Measurements from ENCODE around the gene ANK2. TPM values are rescaled to one million over a fixed set of nuclear protein-coding genes. Genes with fewer than 3 reads are reported as not detected.

Gene ANK2
- total and polyA plus RNA-seq, 2 experiments from 2014 or later, result 7.7 to 40.4 TPM

DNA sequence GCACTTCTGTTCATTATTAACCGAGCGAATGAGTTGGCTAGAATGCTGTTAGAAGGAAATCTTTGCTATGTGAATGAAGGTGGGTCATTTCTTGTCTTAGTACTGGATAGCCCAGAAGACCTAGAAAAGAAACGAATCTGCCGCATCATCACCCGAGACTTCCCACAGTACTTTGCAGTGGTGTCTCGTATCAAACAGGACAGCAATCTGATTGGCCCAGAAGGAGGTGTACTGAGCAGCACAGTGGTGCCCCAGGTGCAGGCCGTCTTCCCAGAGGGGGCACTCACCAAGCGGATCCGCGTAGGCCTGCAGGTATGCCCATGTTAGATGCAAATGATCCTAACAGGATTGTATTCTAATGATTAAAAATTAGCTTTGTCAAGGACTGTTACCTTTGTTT is 286.3 kb downstream of the ANK2 start:
- no peaks in the 10 kb centered on the region for H3K79me2 ChIP-seq (replicated peaks; ENCODE audit: insufficient read depth)
- H3K4me1 ChIP-seq (ENCODE audit: insufficient read depth), result peaks cover 15% of the 10 kb centered on the region; the same call in 1 of the 2 replicates
- Mint-ChIP-seq H3K27ac (peak overlapping the region; percentile 86), H3K4me3 (no peak overlapping the region), H3K36me3 (ENCODE audit: low read depth) (peaks cover 9% of the 10 kb centered on the region; the same call in 2 of the 3 replicates), H3K9me3 (no peaks in the 10 kb centered on the region), H3K27me3 (ENCODE audit: insufficient read depth, low read depth, poor library complexity) (peaks cover 1% of the 10 kb centered on the region), H3K4me1 (peaks cover 26% of the 10 kb centered on the region)
- ATAC-seq (peak; percentile 48; the same call in 2 of the 3 replicates), DNase-seq (ENCODE audit: low spot score) (no peak)
- H3F3A ChIP-seq (replicated peaks; ENCODE audit: low read depth), result no peaks in the 10 kb centered on the region
- H3K4me2 ChIP-seq, result no peak overlapping the region
- H2AFZ ChIP-seq, result no peak overlapping the region
- H3K9me2 ChIP-seq (ENCODE audit: insufficient read depth), result no peaks in the 10 kb centered on the region
- no peak for TF ChIP-seq STAT1 (IDR thresholded peaks at IDR 0.05; ENCODE audit: unreplicated experiment)
- TF ChIP-seq, protein P1, sequence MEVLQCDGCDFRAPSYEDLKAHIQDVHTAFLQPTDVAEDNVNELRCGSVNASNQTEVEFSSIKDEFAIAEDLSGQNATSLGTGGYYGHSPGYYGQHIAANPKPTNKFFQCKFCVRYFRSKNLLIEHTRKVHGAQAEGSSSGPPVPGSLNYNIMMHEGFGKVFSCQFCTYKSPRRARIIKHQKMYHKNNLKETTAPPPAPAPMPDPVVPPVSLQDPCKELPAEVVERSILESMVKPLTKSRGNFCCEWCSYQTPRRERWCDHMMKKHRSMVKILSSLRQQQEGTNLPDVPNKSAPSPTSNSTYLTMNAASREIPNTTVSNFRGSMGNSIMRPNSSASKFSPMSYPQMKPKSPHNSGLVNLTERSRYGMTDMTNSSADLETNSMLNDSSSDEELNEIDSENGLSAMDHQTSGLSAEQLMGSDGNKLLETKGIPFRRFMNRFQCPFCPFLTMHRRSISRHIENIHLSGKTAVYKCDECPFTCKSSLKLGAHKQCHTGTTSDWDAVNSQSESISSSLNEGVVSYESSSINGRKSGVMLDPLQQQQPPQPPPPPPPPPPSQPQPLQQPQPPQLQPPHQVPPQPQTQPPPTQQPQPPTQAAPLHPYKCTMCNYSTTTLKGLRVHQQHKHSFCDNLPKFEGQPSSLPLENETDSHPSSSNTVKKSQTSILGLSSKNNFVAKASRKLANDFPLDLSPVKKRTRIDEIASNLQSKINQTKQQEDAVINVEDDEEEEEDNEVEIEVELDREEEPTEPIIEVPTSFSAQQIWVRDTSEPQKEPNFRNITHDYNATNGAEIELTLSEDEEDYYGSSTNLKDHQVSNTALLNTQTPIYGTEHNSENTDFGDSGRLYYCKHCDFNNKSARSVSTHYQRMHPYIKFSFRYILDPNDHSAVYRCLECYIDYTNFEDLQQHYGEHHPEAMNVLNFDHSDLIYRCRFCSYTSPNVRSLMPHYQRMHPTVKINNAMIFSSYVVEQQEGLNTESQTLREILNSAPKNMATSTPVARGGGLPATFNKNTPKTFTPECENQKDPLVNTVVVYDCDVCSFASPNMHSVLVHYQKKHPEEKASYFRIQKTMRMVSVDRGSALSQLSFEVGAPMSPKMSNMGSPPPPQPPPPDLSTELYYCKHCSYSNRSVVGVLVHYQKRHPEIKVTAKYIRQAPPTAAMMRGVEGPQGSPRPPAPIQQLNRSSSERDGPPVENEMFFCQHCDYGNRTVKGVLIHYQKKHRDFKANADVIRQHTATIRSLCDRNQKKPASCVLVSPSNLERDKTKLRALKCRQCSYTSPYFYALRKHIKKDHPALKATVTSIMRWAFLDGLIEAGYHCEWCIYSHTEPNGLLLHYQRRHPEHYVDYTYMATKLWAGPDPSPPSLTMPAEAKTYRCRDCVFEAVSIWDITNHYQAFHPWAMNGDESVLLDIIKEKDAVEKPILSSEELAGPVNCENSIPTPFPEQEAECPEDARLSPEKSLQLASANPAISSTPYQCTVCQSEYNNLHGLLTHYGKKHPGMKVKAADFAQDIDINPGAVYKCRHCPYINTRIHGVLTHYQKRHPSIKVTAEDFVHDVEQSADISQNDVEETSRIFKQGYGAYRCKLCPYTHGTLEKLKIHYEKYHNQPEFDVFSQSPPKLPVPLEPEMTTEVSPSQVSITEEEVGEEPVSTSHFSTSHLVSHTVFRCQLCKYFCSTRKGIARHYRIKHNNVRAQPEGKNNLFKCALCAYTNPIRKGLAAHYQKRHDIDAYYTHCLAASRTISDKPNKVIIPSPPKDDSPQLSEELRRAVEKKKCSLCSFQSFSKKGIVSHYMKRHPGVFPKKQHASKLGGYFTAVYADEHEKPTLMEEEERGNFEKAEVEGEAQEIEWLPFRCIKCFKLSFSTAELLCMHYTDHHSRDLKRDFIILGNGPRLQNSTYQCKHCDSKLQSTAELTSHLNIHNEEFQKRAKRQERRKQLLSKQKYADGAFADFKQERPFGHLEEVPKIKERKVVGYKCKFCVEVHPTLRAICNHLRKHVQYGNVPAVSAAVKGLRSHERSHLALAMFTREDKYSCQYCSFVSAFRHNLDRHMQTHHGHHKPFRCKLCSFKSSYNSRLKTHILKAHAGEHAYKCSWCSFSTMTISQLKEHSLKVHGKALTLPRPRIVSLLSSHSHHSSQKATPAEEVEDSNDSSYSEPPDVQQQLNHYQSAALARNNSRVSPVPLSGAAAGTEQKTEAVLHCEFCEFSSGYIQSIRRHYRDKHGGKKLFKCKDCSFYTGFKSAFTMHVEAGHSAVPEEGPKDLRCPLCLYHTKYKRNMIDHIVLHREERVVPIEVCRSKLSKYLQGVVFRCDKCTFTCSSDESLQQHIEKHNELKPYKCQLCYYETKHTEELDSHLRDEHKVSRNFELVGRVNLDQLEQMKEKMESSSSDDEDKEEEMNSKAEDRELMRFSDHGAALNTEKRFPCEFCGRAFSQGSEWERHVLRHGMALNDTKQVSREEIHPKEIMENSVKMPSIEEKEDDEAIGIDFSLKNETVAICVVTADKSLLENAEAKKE (CRISPR knock-in tag; IDR thresholded peaks at IDR 0.05), result no peak
- TF ChIP-seq ZNF331 (CRISPR knock-in tag; IDR thresholded peaks at IDR 0.05; ENCODE audit: low read depth), result no peak
- no peak for TF ChIP-seq ZNF114 (CRISPR knock-in tag; IDR thresholded peaks at IDR 0.05)
- TF ChIP-seq EZH2 (IDR thresholded peaks at IDR 0.05; ENCODE audit: low read depth, unreplicated experiment), result no peak
- no peak for TF ChIP-seq EZH2phosphoT487 (IDR thresholded peaks at IDR 0.05; ENCODE audit: unreplicated experiment)
- TF ChIP-seq, protein P2, sequence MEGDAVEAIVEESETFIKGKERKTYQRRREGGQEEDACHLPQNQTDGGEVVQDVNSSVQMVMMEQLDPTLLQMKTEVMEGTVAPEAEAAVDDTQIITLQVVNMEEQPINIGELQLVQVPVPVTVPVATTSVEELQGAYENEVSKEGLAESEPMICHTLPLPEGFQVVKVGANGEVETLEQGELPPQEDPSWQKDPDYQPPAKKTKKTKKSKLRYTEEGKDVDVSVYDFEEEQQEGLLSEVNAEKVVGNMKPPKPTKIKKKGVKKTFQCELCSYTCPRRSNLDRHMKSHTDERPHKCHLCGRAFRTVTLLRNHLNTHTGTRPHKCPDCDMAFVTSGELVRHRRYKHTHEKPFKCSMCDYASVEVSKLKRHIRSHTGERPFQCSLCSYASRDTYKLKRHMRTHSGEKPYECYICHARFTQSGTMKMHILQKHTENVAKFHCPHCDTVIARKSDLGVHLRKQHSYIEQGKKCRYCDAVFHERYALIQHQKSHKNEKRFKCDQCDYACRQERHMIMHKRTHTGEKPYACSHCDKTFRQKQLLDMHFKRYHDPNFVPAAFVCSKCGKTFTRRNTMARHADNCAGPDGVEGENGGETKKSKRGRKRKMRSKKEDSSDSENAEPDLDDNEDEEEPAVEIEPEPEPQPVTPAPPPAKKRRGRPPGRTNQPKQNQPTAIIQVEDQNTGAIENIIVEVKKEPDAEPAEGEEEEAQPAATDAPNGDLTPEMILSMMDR (conservative IDR thresholded peaks at IDR 0.05; ENCODE audit: low read depth in 2 of 2), result no peak
- no peak for TF ChIP-seq CREB1 (CRISPR knock-in tag; IDR thresholded peaks at IDR 0.05; ENCODE audit: low read depth)
- no peak for TF ChIP-seq JUNB (IDR thresholded peaks at IDR 0.05; ENCODE audit: unreplicated experiment)
- TF ChIP-seq, protein P3, sequence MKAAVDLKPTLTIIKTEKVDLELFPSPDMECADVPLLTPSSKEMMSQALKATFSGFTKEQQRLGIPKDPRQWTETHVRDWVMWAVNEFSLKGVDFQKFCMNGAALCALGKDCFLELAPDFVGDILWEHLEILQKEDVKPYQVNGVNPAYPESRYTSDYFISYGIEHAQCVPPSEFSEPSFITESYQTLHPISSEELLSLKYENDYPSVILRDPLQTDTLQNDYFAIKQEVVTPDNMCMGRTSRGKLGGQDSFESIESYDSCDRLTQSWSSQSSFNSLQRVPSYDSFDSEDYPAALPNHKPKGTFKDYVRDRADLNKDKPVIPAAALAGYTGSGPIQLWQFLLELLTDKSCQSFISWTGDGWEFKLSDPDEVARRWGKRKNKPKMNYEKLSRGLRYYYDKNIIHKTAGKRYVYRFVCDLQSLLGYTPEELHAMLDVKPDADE (IDR thresholded peaks at IDR 0.05), result no peak
- no peak for TF ChIP-seq NANOG (IDR thresholded peaks at IDR 0.05; ENCODE audit: borderline replicate concordance)
- TF ChIP-seq, protein P4, sequence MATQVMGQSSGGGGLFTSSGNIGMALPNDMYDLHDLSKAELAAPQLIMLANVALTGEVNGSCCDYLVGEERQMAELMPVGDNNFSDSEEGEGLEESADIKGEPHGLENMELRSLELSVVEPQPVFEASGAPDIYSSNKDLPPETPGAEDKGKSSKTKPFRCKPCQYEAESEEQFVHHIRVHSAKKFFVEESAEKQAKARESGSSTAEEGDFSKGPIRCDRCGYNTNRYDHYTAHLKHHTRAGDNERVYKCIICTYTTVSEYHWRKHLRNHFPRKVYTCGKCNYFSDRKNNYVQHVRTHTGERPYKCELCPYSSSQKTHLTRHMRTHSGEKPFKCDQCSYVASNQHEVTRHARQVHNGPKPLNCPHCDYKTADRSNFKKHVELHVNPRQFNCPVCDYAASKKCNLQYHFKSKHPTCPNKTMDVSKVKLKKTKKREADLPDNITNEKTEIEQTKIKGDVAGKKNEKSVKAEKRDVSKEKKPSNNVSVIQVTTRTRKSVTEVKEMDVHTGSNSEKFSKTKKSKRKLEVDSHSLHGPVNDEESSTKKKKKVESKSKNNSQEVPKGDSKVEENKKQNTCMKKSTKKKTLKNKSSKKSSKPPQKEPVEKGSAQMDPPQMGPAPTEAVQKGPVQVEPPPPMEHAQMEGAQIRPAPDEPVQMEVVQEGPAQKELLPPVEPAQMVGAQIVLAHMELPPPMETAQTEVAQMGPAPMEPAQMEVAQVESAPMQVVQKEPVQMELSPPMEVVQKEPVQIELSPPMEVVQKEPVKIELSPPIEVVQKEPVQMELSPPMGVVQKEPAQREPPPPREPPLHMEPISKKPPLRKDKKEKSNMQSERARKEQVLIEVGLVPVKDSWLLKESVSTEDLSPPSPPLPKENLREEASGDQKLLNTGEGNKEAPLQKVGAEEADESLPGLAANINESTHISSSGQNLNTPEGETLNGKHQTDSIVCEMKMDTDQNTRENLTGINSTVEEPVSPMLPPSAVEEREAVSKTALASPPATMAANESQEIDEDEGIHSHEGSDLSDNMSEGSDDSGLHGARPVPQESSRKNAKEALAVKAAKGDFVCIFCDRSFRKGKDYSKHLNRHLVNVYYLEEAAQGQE (IDR thresholded peaks at IDR 0.05; ENCODE audit: unreplicated experiment), result no peak
- TF ChIP-seq POLR2AphosphoS5 (IDR thresholded peaks at IDR 0.05; ENCODE audit: low read depth), result no peak
- no peaks in the 10 kb centered on the region for H4K20me1 ChIP-seq (replicated peaks; ENCODE audit: insufficient read depth)
- H3K27me3 ChIP-seq (ENCODE audit: insufficient read depth), result no peaks in the 10 kb centered on the region
- no peaks in the 10 kb centered on the region for H3K36me3 ChIP-seq (ENCODE audit: insufficient read depth)
- no peak overlapping the region for H3K4me3 ChIP-seq
- no peak overlapping the region for H3K27ac ChIP-seq (ENCODE audit: low read depth)
